Stimulated activated CD4-positive, alpha-beta T cell treated with anti-CD3 and anti-CD28 coated beads, Interleukin-12 subunit alpha, Interleukin-12 subunit beta, amount 100 ng/mL, for 4 hours (primary cell): Measurements from ENCODE around the gene MAP3K14.
A peak's percentile ranks its signal among the peaks of the same experiment; 100 is the strongest.

Experiments used
- DNase-seq: peaks from one replicate; pipeline ENCODE4 v3.0.0-alpha.2; 2020

The MAP3K14 gene

DNA sequence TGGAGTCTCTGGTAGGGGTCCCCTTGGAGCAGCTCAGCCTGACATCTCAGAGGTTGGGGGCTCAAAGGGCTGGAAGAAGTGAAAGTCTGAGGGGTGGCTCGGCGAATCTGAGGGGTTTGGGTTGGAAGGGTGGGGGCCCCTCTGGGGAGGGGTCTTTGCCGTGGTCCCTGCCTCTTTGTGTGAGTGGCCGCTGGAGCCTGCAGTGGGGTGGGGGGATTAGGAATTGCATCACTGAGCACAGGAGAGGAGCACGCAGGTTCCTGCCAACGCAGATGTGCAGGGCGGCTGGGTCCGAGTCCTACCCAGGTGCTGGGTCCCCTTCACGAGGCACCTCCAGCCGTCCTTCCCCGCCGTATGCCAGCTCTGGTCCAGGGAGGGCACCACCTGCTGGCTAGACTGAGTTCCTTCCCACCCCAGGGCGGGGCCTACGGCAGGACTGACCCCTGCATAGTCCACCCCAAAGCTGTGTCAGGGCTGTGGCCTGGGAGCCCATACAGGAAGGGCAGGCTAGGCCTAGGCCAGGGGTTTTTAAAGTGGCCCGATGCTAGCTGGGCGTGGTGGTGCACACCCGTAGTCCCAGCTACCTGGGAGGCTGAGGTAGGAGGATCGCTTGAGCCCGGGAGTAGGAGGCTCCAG, 85.2 kb downstream of the MAP3K14 start:
- no peak for DNase-seq

GRCh38 chr17:45230787-45231480, 85.9 kb downstream of the MAP3K14 start:
- no peak for DNase-seq

GRCh38 chr17:45230410-45230786, 86.4 kb downstream of the MAP3K14 start:
- DNase-seq = no peak

- DNase-seq = no peak
These were observed 87.0 kb downstream of the MAP3K14 start for GRCh38 chr17:45229681-45230409.

- DNase-seq = peak; percentile 81
These were observed 87.9 kb downstream of the MAP3K14 start for GRCh38 chr17:45228763-45229539.

GRCh38 chr17:45227926-45228762, 88.7 kb downstream of the MAP3K14 start:
- peak; percentile 46 for DNase-seq

DNA sequence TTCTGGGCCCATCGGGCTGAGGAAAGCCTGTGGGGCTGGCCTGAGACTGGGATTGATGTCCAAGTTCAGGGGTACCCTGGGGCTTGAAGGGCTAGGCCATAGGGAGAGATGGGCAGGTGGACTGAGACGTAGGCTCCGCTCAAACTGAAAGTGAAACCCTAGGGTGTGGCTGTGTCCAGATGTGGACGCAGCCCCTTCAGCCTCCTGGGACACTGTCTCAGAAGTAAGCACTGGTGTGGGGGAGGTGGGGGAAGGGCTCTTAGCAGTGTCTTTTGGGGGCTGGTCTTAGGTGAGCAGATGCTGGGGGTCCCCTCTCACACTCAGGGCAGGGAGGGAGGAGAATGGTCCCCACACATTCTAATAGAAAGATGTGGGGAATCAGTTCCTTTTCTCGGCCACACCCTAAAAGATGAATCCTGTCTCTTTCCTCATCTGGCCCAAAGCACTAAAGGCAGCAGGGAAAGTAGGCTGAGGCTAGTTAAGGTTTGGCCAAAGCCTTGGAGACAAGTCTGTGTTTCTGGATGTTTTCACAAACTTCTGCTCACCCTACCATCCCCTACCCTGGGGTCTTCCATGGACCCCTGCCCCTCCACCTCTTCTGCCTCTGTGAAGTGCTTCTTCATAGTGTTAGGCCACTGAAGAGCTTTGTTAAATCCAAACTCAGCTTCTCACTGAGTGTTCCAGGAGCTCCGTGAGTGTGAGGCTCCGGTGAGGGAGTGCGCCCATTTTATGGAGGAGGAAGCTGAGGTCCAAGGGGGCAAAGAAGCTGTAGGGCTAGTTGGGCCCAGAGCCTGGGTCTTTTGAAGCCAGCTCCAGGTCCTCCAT, 89.5 kb downstream of the MAP3K14 start:
- DNase-seq = no peak

GRCh38 chr17:45226576-45226975, 90.2 kb downstream of the MAP3K14 start:
- DNase-seq = no peak

GRCh38 chr17:45225964-45226530, 90.8 kb downstream of the MAP3K14 start:
- peak; percentile 92 for DNase-seq

- DNase-seq = peak; percentile 50
These were observed 91.6 kb downstream of the MAP3K14 start for GRCh38 chr17:45225051-45225700.

DNA sequence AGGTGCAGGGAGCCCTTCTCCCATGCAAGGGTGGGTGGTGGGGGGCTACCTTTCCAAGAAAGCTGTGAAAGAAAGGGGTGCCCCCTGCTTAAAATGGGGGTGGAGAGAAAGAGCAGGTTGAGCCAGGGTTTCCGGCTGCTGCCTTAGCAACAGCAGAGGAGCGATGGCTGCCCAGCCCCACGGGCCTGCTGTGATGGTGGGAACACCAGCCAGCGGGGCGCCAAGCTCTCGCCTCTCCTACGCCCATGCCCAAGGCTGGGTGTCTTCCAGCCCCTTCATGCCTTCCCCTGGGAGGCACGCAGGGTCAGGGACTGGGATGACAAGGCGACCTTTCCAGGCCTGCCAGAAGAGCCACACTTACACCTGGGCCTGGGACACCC, 92.2 kb downstream of the MAP3K14 start:
- DNase-seq = no peak

GRCh38 chr17:45223539-45224528, 93.0 kb downstream of the MAP3K14 start:
- DNase-seq = peak; percentile 47

GRCh38 chr17:45222996-45223538, 93.8 kb downstream of the MAP3K14 start:
- DNase-seq = no peak

- DNase-seq = peak; percentile 62
These were observed 94.4 kb downstream of the MAP3K14 start for GRCh38 chr17:45222289-45222995.

- DNase-seq = no peak
These were observed 94.9 kb downstream of the MAP3K14 start for GRCh38 chr17:45222014-45222288.

- peak; percentile 57 for DNase-seq
These were observed 95.5 kb downstream of the MAP3K14 start, which contains the start of gene FMNL1 for GRCh38 chr17:45221081-45222013. Gene FMNL1, plus strand, starts transcription at chr17:45221885. Its CDS starts 240 bp downstream, at chr17:45222125.

- DNase-seq = no peak
These were observed 96.7 kb downstream of the MAP3K14 start for GRCh38 chr17:45220079-45220478.
